Stimulated activated CD4-positive, alpha-beta T cell treated with anti-CD3 and anti-CD28 coated beads, TNF-alpha, amount 100 ng/mL, for 24 hours (primary cell): ENCODE results near the gene EEFSEC.

Experiments used
- DNase-seq, 3 experiments: peaks; one replicate each; pipeline ENCODE4 v3.0.0-alpha.2; 2020; ENCODE audit warnings: low read depth in 3 of 3

The EEFSEC gene

DNA sequence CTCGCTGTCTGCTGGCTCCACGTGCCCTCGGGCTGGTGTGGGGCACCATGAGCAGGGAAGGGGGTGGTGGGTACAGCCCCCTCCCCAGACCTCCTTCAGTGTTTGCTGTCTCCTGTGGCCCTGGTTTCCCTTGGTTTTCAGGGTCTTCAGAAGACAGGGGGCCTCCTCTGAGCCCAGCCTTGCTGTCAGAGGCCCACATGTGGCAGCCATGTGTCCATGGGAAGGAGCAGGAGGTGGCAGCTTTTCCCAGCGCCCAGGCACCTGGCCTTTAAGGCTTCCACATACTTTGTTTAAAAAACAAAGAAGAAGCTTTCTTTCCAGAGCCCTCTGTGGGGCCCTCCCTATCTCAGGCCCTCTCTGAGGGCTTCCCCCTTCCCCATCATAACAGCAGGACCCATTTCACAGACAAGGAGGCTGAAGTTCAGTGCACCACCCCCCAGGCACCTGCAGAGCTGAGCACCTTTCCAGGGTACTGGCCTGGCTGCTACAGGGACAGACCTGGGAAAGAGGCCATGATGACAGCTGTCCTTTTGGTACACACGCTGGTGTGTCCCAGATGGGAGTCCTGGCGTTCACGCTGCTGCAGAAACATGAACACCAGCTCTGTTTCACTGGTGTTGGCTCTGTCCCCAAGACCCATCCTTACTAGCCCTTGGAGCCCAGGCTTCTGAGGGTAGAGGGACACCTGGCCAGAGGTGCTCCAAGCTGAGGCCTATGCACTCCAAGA, 239.7 kb downstream of the EEFSEC start:
- DNase-seq, result no peak

DNA sequence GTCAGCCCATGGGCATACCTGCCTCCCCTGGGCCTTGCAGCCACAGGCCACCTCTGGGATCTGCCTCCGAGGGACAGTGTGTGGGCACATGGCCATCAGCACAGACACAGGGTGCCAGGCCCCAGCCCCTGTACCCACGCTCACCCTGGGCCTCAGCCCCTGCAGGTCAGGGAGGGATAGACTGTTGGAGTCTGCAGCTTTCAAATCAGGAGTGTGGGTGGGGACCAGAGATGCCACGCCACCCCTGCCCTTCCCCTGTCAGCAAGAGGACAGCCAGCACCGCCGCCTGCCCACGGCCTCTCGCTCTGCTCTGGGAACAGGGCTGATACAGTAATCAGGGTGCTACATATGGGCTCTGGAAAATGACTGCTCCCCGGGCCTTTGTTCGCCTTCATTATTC, 240.8 kb downstream of the EEFSEC start:
- DNase-seq, result no peak

DNA sequence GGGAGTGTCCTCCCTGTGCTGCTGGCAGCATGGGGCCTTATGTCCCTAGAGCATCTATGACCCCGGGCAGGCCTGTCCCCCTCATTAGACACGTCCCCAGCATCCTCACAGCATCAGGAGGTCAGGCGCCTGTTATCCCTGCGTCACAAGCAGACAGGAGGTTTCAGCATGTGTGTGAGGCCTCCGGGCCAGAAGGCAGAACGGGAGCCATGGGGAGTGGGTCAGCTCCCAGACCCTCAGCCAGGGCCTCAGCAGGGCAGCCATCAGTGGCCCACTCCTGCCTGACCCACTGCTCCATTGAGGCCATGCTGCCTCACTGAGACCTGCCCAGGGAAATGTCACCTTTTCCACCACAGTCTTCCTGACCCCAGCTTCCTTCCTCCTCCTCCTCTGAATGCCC, 241.8 kb downstream of the EEFSEC start:
- no peak for DNase-seq

DNA sequence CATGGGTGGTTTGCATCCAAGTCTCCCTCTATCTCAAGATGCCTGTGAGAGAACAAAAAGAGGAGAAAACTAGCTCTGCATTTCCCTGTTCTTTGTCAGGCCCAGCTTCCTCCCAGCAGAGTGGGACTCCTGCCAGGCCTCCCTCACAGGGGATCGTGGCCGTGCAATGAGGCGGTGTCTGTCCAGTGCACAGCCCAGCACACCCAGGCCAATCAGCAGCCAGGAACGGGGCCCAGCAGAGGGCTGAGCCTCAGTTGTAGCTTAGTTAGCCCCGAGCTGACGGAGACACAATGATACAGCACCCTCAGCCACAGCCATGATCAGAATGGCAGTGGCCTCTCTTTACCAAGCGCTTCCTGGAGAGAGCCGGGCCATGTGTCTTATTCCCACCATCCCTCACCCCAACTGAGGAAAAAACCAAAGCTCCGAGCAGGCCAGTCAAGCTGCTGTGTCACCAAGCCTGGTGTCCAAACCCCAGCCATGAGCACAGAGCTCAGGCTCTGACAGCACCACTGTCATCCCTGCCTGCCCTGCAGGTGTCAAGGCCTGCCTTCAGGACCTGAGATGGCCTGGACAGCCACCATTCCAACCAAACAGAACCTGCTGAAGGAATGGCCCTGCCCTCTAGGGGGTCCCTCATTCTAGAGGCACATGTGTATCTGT, 242.3 kb downstream of the EEFSEC start:
- no peak for DNase-seq

DNA sequence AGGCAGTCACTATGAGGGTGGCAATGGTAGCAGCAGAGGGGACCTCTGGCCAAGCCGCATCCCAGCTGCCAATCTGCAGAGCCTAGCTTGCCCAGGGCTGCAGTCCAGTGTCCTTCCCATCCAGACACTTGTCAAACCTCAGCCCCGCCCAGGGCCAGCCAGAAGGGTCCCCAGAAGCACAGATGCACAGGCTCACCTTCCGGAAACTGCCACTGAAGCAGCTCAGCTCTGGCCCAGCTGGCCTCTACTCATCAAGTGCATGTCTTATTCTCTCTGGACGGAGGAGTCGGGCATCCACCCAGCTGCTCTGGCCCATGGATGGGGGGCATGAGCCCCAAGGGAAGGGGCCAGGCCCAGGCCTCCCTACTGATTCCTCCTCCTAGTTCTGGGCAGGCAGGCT, 244.2 kb downstream of the EEFSEC start:
- DNase-seq, result no peak

DNA sequence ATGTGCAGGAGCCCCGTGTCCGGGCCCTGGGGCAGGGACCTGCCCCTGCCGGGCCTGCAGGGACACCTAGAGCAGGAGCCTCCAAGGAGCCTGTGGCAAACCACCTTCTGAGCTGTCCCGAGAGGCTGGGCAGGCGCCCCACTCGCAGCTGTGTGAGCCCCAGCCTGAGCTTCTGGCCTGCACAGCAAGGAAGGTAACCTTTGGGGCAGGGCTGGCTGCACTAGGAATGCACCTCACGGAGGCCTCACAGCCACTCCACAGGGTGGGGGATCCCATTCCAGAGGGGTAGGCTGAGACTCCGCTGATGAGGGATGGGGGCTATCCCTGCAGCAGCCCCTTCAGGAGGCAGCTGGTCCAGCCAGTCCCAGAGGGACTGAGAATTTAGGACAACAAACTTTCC, 245.3 kb downstream of the EEFSEC start:
- no peak for DNase-seq

DNA sequence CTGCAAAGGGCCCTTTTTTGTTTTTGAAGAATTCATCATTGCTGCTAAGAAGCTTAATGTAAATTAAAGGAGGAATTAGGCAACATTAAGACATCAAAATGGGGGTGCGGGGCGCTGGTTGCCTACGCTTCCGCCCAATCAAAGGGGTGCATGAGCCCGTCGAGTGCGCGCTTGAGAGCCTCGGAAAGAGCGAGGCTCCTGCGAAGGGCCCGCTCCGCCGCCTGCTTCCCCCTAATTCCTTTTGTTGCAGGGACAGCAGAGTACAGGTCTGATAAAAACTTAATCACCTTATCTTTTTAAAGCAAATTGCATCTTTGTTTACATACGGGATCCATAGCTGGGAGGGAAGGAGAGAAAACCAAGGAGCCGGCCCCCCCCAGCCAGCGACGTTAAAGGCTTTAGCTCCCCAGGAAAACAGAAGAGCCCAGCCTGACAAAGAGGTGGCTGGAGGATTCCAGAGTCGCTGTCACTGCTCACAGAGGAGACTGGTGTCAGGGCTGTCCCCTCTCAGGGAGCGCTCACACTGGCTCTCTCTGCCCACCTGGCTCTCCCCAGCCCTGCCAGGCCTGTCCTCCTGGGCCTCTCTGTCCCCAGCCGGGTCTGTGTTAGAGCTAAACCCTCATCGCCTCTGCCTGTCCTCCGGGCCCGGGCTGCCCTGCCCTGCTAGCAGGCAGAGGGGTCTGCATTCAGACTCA, 246.1 kb downstream of the EEFSEC start:
- no peak for DNase-seq

DNA sequence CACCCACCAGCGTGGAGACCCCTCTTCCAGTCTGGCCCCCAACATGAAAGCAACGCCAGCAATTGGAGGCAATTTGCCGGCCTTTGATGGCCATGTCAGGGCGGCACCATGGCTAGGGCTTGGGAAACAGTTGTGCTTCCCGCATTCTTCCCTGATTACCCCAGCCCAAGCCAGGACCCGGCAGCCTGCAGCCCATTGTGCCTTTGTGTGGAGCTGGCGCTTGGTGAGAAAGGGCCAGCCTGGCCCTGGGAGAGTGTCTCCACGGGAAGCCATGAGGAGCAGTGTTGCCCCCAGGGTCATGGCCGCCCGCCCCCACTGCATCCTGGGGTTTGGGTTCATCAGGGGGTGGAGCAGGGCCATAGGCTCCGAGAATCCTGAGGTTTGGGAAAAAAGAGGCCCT, 247.4 kb downstream of the EEFSEC start:
- no peak for DNase-seq

DNA sequence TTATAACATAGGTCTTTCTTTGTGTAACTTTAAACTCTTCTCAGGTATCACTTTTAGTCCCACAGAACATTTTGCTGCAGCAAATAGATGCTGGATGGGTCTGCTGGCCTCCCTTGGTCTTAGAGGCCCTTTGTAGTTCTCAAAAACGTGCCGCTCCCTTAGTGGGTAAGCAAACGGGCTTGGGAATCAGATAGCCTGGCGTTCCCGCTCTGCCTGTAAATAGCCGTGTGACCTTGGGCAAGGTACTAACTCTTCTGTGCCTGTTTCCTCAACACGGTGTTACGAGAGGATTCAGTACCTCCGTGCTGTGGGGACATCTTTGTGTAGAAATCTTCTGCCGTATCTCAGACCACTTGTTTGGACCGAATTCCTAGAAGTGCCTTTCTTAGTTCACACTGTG, 249.0 kb downstream of the EEFSEC start:
- DNase-seq, result no peak

DNA sequence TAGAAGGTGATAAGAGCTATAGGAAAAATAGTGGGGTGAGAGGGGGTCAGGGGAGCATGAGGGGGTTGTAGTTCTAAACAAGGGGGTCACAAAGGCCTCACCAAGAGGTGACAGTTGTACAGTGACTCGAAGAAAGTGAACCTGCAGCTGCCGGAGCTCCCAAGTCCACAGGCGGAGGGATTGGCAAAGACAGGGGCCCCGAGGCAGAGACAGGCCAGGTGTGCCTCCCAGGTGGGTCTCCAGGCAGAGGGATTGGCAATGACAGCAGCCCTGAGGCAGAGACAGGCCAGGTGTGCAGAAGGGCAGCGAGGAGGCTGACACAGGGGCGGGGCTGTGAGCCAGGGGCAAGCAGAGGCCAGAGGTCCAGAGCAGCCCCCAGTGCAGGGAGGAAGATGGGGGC, 249.7 kb downstream of the EEFSEC start:
- DNase-seq, result no peak

DNA sequence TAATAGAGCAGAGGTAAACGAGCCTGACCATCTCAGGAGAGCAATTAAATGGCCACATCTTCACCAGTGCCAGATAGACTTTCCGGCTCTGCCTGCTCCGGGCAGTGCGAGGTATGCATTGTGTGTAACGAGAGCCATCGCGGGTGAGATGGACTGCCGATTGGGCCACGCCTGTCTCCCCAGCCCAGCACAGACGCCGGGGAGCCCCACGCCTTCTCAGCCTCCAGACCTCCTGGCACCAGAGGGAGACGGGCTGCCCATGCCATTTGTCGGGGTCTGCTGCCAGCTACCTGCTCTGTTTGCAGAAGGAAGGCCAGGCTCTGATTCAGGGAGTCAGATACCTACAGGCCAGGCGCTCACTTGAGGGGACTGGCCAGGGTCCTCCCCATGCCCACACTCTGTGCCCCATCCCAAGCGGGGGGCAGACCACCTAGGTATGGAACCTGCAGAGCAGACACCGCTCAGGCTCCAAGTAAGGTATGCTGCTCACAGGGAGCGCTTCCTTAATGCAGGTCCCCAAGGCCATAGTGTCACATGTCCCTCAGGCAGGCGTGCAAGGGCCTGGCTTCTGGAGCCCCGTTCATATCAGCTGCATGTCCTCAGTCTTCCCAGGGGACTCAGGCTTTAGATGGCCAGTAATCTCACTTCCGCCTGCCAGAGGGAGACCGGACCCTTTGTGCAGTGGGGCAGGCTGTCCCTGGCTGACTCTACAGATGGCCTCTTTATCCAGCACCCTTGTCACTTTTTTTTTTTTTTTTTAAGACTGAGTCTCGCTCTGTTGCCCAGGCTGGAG, 251.2 kb downstream of the EEFSEC start:
- DNase-seq, result no peak

DNA sequence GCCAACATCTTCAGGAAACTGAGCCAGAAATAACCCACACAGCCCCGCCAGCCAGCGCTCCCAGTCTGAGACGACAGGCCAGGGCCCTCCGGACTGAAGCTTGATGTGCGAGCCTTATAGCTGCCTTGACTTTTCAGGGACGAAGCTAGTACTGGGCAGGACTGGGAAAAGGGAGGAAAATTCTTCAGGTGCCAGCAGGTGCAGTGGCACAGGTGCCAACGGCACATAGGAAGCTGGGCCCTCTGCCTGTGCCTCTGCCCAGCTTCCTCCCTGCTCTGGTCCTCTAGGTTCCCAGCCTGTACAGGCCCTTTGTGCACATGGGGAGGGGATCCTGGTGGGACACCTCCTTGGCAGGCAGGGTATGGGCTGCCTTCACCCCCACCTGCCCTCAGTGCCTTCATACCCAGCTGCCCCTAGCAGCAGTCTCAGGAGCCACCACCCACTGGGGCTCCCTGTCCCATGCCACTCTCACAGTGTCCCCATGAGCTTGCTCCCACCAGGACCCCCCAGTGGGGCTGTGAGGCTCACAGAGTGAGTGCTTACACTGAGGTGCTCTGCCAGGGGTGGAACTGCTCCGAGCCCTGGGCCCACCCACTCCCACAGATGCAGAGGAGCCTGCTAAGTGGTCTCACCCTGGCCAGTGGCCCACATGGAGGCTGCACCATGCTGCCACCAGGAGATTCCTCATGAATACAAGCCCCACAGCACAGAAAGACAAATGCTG, 252.4 kb downstream of the EEFSEC start:
- DNase-seq, result no peak

DNA sequence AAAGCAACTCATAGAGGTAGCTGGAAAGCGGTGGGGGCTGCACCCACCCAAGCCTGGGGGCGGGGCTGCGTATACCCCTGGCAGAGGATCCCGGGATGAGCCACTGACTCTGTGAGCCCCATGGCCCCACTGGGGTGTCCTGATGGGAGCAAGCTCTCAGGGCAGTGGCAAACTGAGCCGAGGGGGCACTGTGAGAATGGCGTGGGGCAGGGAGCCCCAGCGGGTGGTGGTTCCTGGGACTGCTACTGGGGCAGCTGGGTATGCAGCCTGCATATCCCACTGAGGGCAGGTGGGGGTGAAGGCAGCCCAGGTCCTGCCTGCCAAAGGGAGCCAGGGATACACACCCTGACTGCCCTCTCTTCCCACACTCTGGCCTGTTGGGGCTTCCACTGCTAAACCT, 254.0 kb downstream of the EEFSEC start:
- DNase-seq, result no peak

DNA sequence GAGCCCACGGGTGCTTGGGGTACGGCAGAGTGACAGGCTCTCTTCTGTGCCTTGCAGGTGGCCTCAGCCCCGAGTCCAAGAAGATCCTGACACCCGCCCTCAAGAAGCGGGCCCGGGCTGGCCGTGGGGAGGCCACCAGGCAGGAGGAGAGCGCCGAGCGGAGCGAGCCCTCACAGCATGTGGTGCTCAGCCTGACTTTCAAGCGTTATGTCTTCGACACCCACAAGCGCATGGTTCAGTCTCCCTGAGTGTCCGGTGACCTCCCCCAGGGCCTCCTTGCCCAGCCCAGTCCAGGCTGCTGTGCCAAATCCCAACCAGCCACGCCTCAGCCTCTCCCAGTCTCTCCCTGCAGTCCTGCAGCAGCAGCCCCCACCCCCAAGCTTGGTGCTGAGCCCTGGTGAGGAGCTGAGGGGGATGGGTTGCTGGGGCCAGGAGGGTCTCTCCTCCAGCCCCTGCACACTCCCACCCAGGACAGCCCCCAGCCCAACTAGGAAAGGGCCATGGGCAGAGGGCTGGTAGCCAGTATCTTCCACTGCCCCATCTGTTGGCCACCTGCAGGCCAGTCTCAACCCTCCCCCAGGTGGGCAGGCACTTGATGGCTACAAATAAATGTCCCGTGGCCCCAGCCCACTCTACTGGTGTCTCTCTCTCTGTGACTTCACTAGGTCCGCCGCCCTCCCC, 254.9 kb downstream of the EEFSEC start:
- DNase-seq, result no peak

DNA sequence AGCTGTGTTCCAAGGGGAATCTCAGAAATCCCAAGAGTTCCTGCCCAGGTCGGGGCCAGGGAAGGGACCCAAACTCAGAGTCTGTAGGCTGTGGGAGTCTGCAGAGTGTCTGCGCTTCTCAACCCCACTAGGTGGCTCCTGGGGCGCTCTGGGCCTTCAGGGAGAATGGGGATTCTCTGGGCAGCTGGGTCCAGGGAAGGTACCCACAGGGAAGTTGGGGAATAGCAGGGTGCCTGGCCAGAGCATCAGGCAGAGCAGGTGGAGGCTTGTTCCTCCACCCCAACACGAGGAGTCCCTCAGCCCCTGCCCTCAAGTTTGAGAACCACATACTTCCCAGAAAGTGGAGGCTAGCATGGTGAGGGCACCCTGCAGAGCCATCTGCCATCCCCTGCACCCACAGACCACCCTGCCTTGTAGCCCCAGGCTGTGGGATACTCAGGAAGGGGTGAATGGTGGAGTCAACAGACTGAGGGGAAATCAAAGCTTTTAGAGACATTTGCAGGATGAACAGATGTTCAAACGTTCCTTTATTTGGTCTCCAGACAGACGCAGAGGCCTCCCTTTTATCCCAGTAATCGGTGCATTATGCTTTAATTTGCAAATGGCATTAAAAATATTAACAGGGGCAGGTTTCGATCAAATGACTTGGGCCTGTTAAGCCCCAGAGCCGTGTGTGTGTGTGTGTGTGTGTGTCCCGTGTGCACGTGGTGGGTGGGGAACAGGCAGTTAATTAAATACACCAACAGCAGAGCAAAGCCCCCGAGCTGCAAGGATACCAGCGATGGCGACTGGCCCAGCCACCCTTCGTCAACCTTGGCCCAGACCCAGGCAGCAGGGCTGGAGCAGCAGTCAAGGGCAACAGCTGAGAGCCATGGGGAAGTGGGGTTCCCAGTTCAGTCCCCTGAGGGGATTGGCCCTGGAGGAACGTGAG, 255.7 kb downstream of the EEFSEC start:
- DNase-seq, result no peak

DNA sequence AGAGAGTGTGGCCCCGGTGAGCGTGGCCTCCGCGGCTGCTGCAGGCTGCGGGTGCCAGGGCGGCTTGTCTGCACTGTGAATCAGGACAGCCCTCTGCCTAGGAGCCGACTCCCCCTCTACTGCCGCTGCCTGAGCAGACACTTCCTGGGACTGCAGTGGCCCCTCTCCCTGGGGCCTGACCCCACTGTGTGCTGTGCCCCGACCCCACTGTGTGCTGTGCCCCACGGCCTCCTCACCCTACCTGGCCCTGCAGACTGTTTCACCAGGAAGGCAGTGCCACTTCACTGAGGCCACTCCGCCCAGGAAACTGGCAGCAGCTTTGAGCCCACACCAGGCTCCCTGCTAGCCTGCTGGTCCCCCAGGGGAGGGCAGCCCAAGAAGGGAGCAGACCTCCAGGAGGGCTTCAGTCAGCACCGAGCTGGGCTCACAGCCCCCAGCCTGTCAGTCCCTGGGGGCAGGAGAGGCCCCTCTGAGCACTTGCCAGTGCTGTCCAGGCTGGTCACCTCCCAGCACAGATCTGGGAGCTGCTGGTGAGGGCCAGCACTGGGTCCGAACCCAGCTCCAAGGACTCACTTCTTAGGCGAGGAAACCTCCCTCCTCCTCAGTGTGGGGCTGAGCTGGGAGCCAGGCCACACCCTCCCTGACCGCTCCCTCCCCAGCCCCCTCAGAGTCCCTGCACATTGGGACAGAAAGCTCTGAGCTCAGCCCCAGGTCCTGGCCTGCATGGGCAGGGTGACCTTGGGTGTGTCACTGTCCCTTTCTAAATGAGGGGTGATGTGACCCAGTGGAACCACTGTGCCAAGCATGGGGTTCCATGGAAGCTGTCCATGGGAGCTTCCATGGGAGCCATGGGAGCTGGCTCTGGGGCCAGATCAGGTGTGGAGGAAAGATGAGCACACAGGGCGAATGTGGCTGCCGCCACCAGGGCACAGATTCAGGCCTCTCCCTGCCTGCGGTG, 256.6 kb downstream of the EEFSEC start:
- no peak for DNase-seq

DNA sequence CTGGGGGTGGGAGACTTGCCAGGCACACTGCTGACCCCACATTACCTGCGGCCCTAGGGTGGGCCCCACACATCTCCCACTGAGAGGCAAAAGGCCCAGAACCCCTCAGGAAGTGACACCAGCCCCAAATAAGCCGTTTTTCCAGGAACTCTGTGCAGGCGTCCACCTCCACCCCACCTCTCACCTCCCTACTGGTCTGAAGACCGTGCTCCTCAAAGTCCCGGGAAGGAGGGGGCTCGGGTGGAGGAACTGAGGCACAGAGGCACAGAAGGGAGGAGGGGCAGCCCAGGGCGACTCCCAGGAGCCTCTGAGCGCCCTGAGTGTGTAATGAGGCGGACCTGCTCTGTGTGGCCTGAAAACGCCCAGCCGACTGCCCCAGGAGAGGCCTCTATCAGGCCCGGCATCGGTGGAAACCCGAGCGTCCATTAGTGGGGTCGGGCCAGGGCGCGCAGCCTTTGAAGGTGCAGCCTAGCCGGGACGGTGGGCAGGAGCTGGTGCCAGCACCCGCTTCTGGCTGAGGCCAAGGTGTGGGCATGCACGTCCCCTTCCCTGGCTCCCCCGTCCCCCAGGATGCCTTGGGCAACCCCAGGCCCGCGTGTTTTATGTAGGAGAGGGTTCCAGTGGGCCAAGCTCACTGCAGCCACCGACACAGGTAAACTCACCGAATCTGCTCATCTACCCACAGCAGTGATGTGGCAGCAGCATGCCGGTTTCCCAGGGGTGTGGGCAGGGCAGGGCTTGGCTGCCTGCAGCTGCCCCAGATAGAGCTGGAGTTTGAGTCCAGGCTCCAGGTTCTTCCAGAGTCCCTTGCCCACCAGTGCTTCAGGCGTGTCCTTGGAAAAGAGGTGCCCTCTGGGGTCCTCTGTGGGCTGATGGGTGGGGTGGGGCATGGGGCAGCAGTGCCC, 257.6 kb downstream of the EEFSEC start:
- DNase-seq, result no peak

DNA sequence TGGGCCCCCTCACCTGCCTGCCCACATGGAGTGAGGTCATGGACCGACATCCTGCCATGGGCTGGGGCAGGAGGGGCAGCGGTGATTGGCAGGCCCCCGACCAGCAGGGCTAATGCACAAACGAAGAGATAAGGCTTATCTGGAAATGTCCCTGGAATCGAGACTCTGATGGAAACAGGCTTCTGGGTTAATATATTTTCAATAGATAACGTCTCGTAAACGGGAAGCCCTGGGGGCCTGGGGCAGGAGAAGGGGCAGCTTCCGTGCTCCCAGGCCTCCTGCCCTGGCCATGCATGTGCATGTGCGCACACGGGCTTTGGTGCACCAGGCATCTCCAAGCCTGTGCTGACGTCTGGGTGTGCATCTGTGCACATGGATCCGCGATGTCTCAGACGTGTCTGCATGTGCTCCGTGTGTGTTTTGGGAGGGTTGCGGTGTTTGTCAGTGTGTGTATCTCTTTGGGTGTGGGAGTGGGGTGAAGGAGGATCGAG, 258.3 kb downstream of the EEFSEC start:
- no peak for DNase-seq
